Mucosa of descending colon (tissue), 3 donors: ENCODE results near the gene GDI1. TPM values are rescaled to one million over a fixed set of nuclear protein-coding genes. Genes with fewer than 3 reads are reported as not detected.

ENCODE experiments used
- ATAC-seq: fragments of 200-7000 bp; cut with Tn5 transposase; one replicate; pipeline ENCODE4 v1.9.1; 2020; ENCODE audit warnings: mild to moderate bottlenecking, moderate library complexity
- DNase-seq, 3 donors: peaks; one replicate each; pipeline ENCODE4 v3.0.0-alpha.2; 2020
- H3K36me3 ChIP-seq: fragments of 200-600 bp; one replicate; pipeline ENCODE4 v1.8.0; 2021; ENCODE audit warnings: low read depth, mild to moderate bottlenecking
- H3K4me1 ChIP-seq: fragments of 200-600 bp; one replicate; pipeline ENCODE4 v1.8.0; 2021; ENCODE audit warnings: low read depth, mild to moderate bottlenecking
- H3K4me3 ChIP-seq: fragments of 200-600 bp; one replicate; pipeline ENCODE4 v1.8.0; 2021; ENCODE audit warnings: mild to moderate bottlenecking
- H3K9me3 ChIP-seq: fragments of 200-600 bp; one replicate; pipeline ENCODE4 v1.8.0; 2021; ENCODE audit warnings: mild to moderate bottlenecking
- CTCF ChIP-seq: fragments of 200-600 bp; IDR thresholded peaks from one replicate; pipeline ENCODE4 v1.8.0; 2022; ENCODE audit warnings: antibody characterized with exemption, mild to moderate bottlenecking
- intact Hi-C, 2 donors: fragments of 100-400 bp; cut with DNase I in 1 of 2; cut with micrococcal nuclease in 1 of 2; formaldehyde crosslinking; loops; one replicate each; pipeline versions ENCODE4 v1.11.0 to v1.11.1; 2022; cut with DNase I, micrococcal nuclease
- total RNA-seq, 3 donors: library from RNA; stranded (reverse); fragmentation: NEBNext Ultra II Directional in 2 of 3; extraction: Animal tissue kit (Norgen Biotek cat#: 25700) in 2 of 3; gene quantifications; one replicate each; pipeline versions ENCODE4 v1.2.1 to v1.2.4, GENCODE V29; 2021 to 2023
- donor health status: DM: no; HTN: no; CAD: no; lungs with moderate emphysema.
- donor health status: DM: no; HTN: no; CAD: no.
- donor health status: DM: no; HTN: yes; CAD: no.

The GDI1 gene
- total RNA-seq, 3 donors from 2014 or later = 67.1 to 117 (median 68.1) TPM

- Histone ChIP-seq H3K4me1 (no peaks in the 10 kb centered on the region), H3K4me3 (peak within 1 kb of the TSS; percentile 38), H3K9me3 (no peaks in the 10 kb centered on the region), H3K36me3 (no peaks in the 10 kb centered on the region)
- ATAC-seq (peak; percentile 69), DNase-seq (peak in 2 of 3 donors; percentile 57 to 77)
- no peak for TF ChIP-seq CTCF
- intact Hi-C loops = no loop called here
Observed at GRCh38 chrX:154458116-154458953, 21.4 kb downstream of the GDI1 start, which contains the start of gene PLXNA3. TSS of gene PLXNA3 (plus strand) at chrX:154458281. CDS start at chrX:154460184, 1,903 bp downstream.

- peak in 2 of 3 donors; percentile 61 to 64 for DNase-seq
- peak; percentile 76 for ATAC-seq
- intact Hi-C loops = no loop called here
Observed at GRCh38 chrX:154458954-154459778, 22.2 kb downstream of the GDI1 start.

GRCh38 chrX:154459832-154460231 is 22.9 kb downstream of the GDI1 start:
- Histone ChIP-seq H3K4me1 (no peaks in the 10 kb centered on the region), H3K4me3 (no peak overlapping the region), H3K36me3 (no peaks in the 10 kb centered on the region), H3K9me3 (no peaks in the 10 kb centered on the region)
- intact Hi-C loops = no loop called here
- ATAC-seq (no peak), DNase-seq (no peak)
- TF ChIP-seq CTCF = no peak

More at GRCh38 chrX:154458954-154459778, 22.2 kb downstream of the GDI1 start:
- Histone ChIP-seq H3K36me3 (no peaks in the 10 kb centered on the region), H3K9me3 (no peaks in the 10 kb centered on the region), H3K4me1 (no peaks in the 10 kb centered on the region), H3K4me3 (peak overlapping the region; percentile 38)
- TF ChIP-seq CTCF = no peak

GRCh38 chrX:154460326-154460725 is 23.4 kb downstream of the GDI1 start:
- Histone ChIP-seq H3K4me1 (no peaks in the 10 kb centered on the region), H3K4me3 (no peak overlapping the region), H3K36me3 (no peaks in the 10 kb centered on the region), H3K9me3 (no peaks in the 10 kb centered on the region)
- no peak for DNase-seq
- no peak for TF ChIP-seq CTCF
- intact Hi-C loops = no loop called here
- no peak for ATAC-seq

GRCh38 chrX:154462396-154462795 is 25.4 kb downstream of the GDI1 start:
- Histone ChIP-seq H3K4me1 (no peaks in the 10 kb centered on the region), H3K4me3 (no peak overlapping the region), H3K36me3 (no peaks in the 10 kb centered on the region), H3K9me3 (no peaks in the 10 kb centered on the region)
- no peak for ATAC-seq
- DNase-seq = no peak
- intact Hi-C loops = no loop called here
- no peak for TF ChIP-seq CTCF
